H1 (cell line): ENCODE data around the gene XIRP1. TPM values are rescaled to one million over a fixed set of nuclear protein-coding genes. Genes with fewer than 3 reads are reported as not detected.

Experiments used
- CTCF ChIA-PET: fragments of 300-600 bp; sonication (Branson Sonifier 250); formaldehyde crosslinking; loops from one replicate; lab custom pipeline; 2021; ENCODE audit not compliant: partially characterized antibody; lab: Charles Lee
- POLR2A ChIA-PET: fragments of 300-600 bp; sonication (Branson Sonifier 250); formaldehyde crosslinking; loops from one replicate; lab custom pipeline; 2021; ENCODE audit warnings: inconsistent platforms; ENCODE audit not compliant: partially characterized antibody; lab: Charles Lee
- DNase-seq, 2 experiments: peaks; one replicate each; pipeline versions ENCODE4 v3.0.0 to v3.0.0-alpha.2; 2010 to 2022; ENCODE audit warnings: low spot score in 2 of 2, low read depth in 1 of 2, mixed read lengths in 1 of 2
- FAIRE-seq: peaks from 2 replicates; lab custom pipeline; 2011; peaks lifted over from hg19 to GRCh38; lab: Jason Lieb, UNC
- H2AFZ ChIP-seq: 2 replicates; pipeline ENCODE4 v1.8.1; 2012; ENCODE audit warnings: low read length, inconsistent platforms
- H2AK5ac ChIP-seq: 2 replicates; pipeline ENCODE4 v1.6.1; 2013; ENCODE audit warnings: low read depth, low read length
- H2BK120ac ChIP-seq: replicated peaks from 2 replicates; pipeline ENCODE3; 2013; ENCODE audit warnings: low read depth, low read length, inconsistent platforms
- H2BK12ac ChIP-seq: 2 replicates; pipeline ENCODE4 v1.6.1; 2013; ENCODE audit warnings: low read depth, low read length
- H2BK15ac ChIP-seq: 2 replicates; pipeline ENCODE4 v1.6.1; 2013; ENCODE audit warnings: low read length
- H2BK20ac ChIP-seq: 2 replicates; pipeline ENCODE4 v1.6.1; 2013; ENCODE audit warnings: low read length
- H2BK5ac ChIP-seq: 2 replicates; pipeline ENCODE4 v1.6.1; 2013; ENCODE audit warnings: low read depth, low read length
- H3K14ac ChIP-seq: 2 replicates; pipeline ENCODE4 v1.6.1; 2013; ENCODE audit warnings: inconsistent platforms; ENCODE audit not compliant: insufficient read length
- H3K18ac ChIP-seq: 2 replicates; pipeline ENCODE4 v1.6.1; 2013; ENCODE audit warnings: low read length; ENCODE audit errors: extremely low read depth
- H3K23ac ChIP-seq: 2 replicates; pipeline ENCODE4 v1.6.1; 2013; ENCODE audit warnings: inconsistent platforms; ENCODE audit not compliant: insufficient read length
- H3K23me2 ChIP-seq: 2 replicates; pipeline ENCODE4 v1.6.1; 2013; ENCODE audit warnings: low read depth, low read length
- H3K27ac ChIP-seq: 2 replicates; pipeline ENCODE4 v1.6.1; 2011; ENCODE audit warnings: low read depth, low read length, inconsistent platforms
- H3K27me3 ChIP-seq, 4 experiments: replicated peaks in 1 of 4; 1 replicate in 1 of 4; 2 replicates in 3 of 4; pipeline versions ENCODE4 v1.6.1 to v1.8.1; 2011 to 2013; ENCODE audit warnings: low read length in 3 of 4, mild to moderate bottlenecking in 3 of 4, inconsistent platforms in 2 of 4, mixed read lengths in 2 of 4, moderate library complexity in 1 of 4; ENCODE audit not compliant: control insufficient read depth in 3 of 4, insufficient read depth in 3 of 4; ENCODE audit errors: extremely low read depth in 1 of 4
- H3K36me3 ChIP-seq, 4 experiments: 2 replicates each; pipeline versions ENCODE4 v1.6.1 to v1.8.1; 2011 to 2013; ENCODE audit warnings: mild to moderate bottlenecking in 4 of 4, low read length in 3 of 4, moderate library complexity in 2 of 4, control low read depth in 1 of 4, inconsistent platforms in 1 of 4; ENCODE audit not compliant: insufficient read depth in 4 of 4, control insufficient read depth in 2 of 4
- H3K4ac ChIP-seq: replicated peaks from 2 replicates; pipeline ENCODE3; 2013; ENCODE audit warnings: low read length, low read depth, mixed read lengths, inconsistent platforms; ENCODE audit not compliant: insufficient read length
- H3K4me1 ChIP-seq, 4 experiments: replicated peaks in 1 of 4; 1 replicate in 1 of 4; 2 replicates in 3 of 4; pipeline versions ENCODE4 v1.6.1 to v1.8.1; 2011 to 2013; ENCODE audit warnings: low read length in 3 of 4, inconsistent platforms in 2 of 4, mixed read lengths in 1 of 4; ENCODE audit not compliant: insufficient read depth in 4 of 4, control insufficient read depth in 3 of 4
- H3K4me2 ChIP-seq, 2 experiments: 2 replicates each; pipeline versions ENCODE4 v1.6.1 to v1.8.1; 2011 to 2013; ENCODE audit warnings: low read depth in 2 of 2, low read length in 2 of 2, control low read depth in 1 of 2, inconsistent platforms in 1 of 2, mild to moderate bottlenecking in 1 of 2; ENCODE audit not compliant: insufficient read depth in 1 of 2
- H3K4me3 ChIP-seq, 4 experiments: fragments of 200-600, 300-600 bp in 1 of 4; sonication (generic), shearing (Covaris generic), sonication (Bioruptor Twin) in 1 of 4; 2 replicates each; pipeline versions ENCODE4 v1.5.1 to v1.8.1; 2011 to 2016; ENCODE audit warnings: low read length in 4 of 4, low read depth in 3 of 4, control low read depth in 2 of 4, inconsistent platforms in 2 of 4, mild to moderate bottlenecking in 2 of 4, mixed read lengths in 1 of 4, moderate library complexity in 1 of 4; ENCODE audit not compliant: insufficient read depth in 2 of 4; ENCODE audit errors: extremely low read depth in 1 of 4
- H3K56ac ChIP-seq: replicated peaks from 2 replicates; pipeline ENCODE3; 2013; ENCODE audit warnings: low read depth, mild to moderate bottlenecking, mixed read lengths, low read length, inconsistent platforms; ENCODE audit not compliant: insufficient read length
- H3K79me1 ChIP-seq: 2 replicates; pipeline ENCODE4 v1.6.1; 2013; ENCODE audit warnings: low read depth, low read length, control low read depth
- H3K79me2 ChIP-seq, 2 experiments: 2 replicates each; pipeline versions ENCODE4 v1.6.1 to v1.8.1; 2012 to 2013; ENCODE audit warnings: low read length in 2 of 2, mild to moderate bottlenecking in 2 of 2, inconsistent platforms in 1 of 2; ENCODE audit not compliant: insufficient read depth in 2 of 2, control insufficient read depth in 1 of 2
- H3K9ac ChIP-seq, 4 experiments: replicated peaks in 1 of 4; 1 replicate in 1 of 4; 2 replicates in 3 of 4; pipeline versions ENCODE4 v1.6.1 to v1.8.1; 2011 to 2013; ENCODE audit warnings: low read depth in 3 of 4, low read length in 3 of 4, control low read depth in 2 of 4, mild to moderate bottlenecking in 2 of 4, moderate library complexity in 2 of 4, inconsistent platforms in 1 of 4; ENCODE audit errors: extremely low read depth in 1 of 4
- H3K9me3 ChIP-seq, 2 experiments: 2 replicates each; pipeline versions ENCODE4 v1.6.1 to v1.8.1; 2012 to 2013; ENCODE audit warnings: mild to moderate bottlenecking in 2 of 2, moderate library complexity in 2 of 2, control low read depth in 1 of 2, inconsistent platforms in 1 of 2, low read depth in 1 of 2, low read length in 1 of 2, mixed read lengths in 1 of 2; ENCODE audit not compliant: insufficient read depth in 2 of 2
- H4K20me1 ChIP-seq, 2 experiments: replicated peaks in 1 of 2; 2 replicates each; pipeline versions ENCODE3 to v1.8.1; 2011 to 2013; ENCODE audit warnings: inconsistent platforms in 2 of 2, low read length in 2 of 2, mild to moderate bottlenecking in 1 of 2; ENCODE audit not compliant: insufficient read depth in 2 of 2, control insufficient read depth in 1 of 2
- H4K5ac ChIP-seq: 2 replicates; pipeline ENCODE4 v1.6.1; 2013; ENCODE audit warnings: low read length, low read depth, mixed read lengths, inconsistent platforms; ENCODE audit not compliant: insufficient read length
- H4K8ac ChIP-seq: 2 replicates; pipeline ENCODE4 v1.8.0; 2013; ENCODE audit warnings: mild to moderate bottlenecking, moderate library complexity, low read length, inconsistent platforms; ENCODE audit not compliant: insufficient read depth; ENCODE audit errors: extremely low read depth
- H4K91ac ChIP-seq: replicated peaks from 2 replicates; pipeline ENCODE3; 2013; ENCODE audit warnings: low read length, mixed read lengths, inconsistent platforms; ENCODE audit not compliant: insufficient read length
- ATF3 ChIP-seq: IDR thresholded peaks from 2 replicates; pipeline ENCODE4 v1.6.1; 2011; ENCODE audit warnings: low read depth, mild to moderate bottlenecking, low read length; ENCODE audit not compliant: insufficient read depth
- BRCA1 ChIP-seq: IDR thresholded peaks from 2 replicates; pipeline ENCODE4 v1.6.1; 2012; ENCODE audit warnings: low read depth, low read length, improper control_type of control experiment
- CREB1 ChIP-seq: IDR thresholded peaks from 2 replicates; pipeline ENCODE4 v1.6.1; 2012; ENCODE audit warnings: inconsistent platforms
- FOSL1 ChIP-seq: IDR thresholded peaks from 2 replicates; pipeline ENCODE4 v1.6.1; 2011; ENCODE audit warnings: mild to moderate bottlenecking, low read depth, low read length, moderate library complexity; ENCODE audit not compliant: insufficient read depth
- HDAC6 ChIP-seq: IDR thresholded peaks from one replicate; pipeline ENCODE4 v1.7.1; 2012; ENCODE audit warnings: low read depth, mild to moderate bottlenecking, inconsistent platforms, low read length, moderate library complexity
- KDM1A ChIP-seq: fragments of 200-600, 300-600 bp; sonication (generic); IDR thresholded peaks from 2 replicates; pipeline ENCODE4 v1.7.1; 2016; ENCODE audit warnings: mild to moderate bottlenecking, low read length, borderline replicate concordance
- MAFK ChIP-seq: IDR thresholded peaks from 2 replicates; pipeline ENCODE4 v1.6.1; 2012; ENCODE audit warnings: low read depth, mild to moderate bottlenecking, improper control_type of control experiment, low read length
- PHF8 ChIP-seq: fragments of 200-600 bp; sonication (generic); conservative IDR thresholded peaks from 2 replicates; pipeline ENCODE4 v1.7.1; 2012; ENCODE audit warnings: low read depth, mild to moderate bottlenecking, inconsistent platforms, low read length, moderate library complexity
- RBBP5 ChIP-seq: IDR thresholded peaks from 2 replicates; pipeline ENCODE4 v1.7.1; 2012; ENCODE audit warnings: low read depth, mild to moderate bottlenecking, inconsistent platforms, low read length, moderate library complexity, borderline replicate concordance
- SIX5 ChIP-seq: IDR thresholded peaks from 2 replicates; pipeline ENCODE4 v1.6.1; 2011; ENCODE audit warnings: mild to moderate bottlenecking, low read depth, low read length
- SP1 ChIP-seq: IDR thresholded peaks from 2 replicates; pipeline ENCODE4 v1.6.1; 2011; ENCODE audit warnings: low read depth, low read length
- TAF1 ChIP-seq: IDR thresholded peaks from 2 replicates; pipeline ENCODE4 v1.6.1; 2011; ENCODE audit warnings: mild to moderate bottlenecking, low read depth, low read length
- WGBS, 2 experiments: shearing (Covaris generic) in 1 of 2; methylation state at CpG; one replicate each; pipeline versions ENCODE4 v1.1.6 to v1.1.7; 2013 to 2015; ENCODE audit warnings: low lambda C conversion rate in 2 of 2, mixed read lengths in 2 of 2, inconsistent platforms in 1 of 2, low coverage in 1 of 2, missing lambda C conversion rate in 1 of 2; ENCODE audit not compliant: insufficient replicate concordance in 2 of 2, insufficient coverage in 1 of 2, insufficient read length in 1 of 2; ENCODE audit errors: extremely low coverage in 1 of 2, missing lambda C conversion rate in 1 of 2; 5-methylcytosine and 5-hydroxymethylcytosine counted together
- polyA plus RNA-seq, 7 experiments: library from polyadenylated mRNA; depleted of rRNA in 3 of 7; stranded (reverse) in 5 of 7; unstranded in 2 of 7; fragments of >200 nt in 5 of 7; fragments of 200-250 nt in 2 of 7; gene quantifications; 1 replicate in 5 of 7; 2 replicates in 1 of 7; 4 replicates in 1 of 7; pipeline versions ENCODE4 v1.2.1 to v1.2.3, GENCODE V29; 2011 to 2013; ENCODE audit warnings: missing spikeins in 2 of 7, mixed read lengths in 2 of 7
- total RNA-seq: library from RNA; stranded (reverse); fragmentation: NEBNext Ultra II Directional; extraction: Animal tissue kit (Norgen Biotek cat#: 25700); gene quantifications from 2 replicates; pipeline ENCODE4 v1.2.1, GENCODE V29; 2021

XIRP1 gene
- total and polyA plus RNA-seq, 2 of the 8 experiments (the other 6 are each of a cell fraction or from before 2014, with no cell fraction given) = not detected

- H2AK5ac ChIP-seq = no peak overlapping the region
- H3K18ac ChIP-seq = peak overlapping the region; percentile 93; the same call in 1 of the 2 replicates
- H2BK15ac ChIP-seq = no peak overlapping the region; the same call in 1 of the 2 replicates
- peaks cover 11% of the 10 kb centered on the region; the same call in 1 of the 2 replicates for H3K79me1 ChIP-seq
- peak overlapping the region; percentile 97 to 99 for H3K4me2 ChIP-seq
- FAIRE-seq (no peak), DNase-seq (no peak)
- peak overlapping the region; percentile 76; the same call in 1 of the 2 replicates for H2BK5ac ChIP-seq
- no peak overlapping the region for H2BK120ac ChIP-seq
- H3K23ac ChIP-seq = no peak overlapping the region
- peaks cover 14 to 20% of the 10 kb centered on the region in 2 experiments for H3K79me2 ChIP-seq
- peak overlapping the region; percentile 78 for H3K27ac ChIP-seq
- POLR2A ChIA-PET = interaction anchor here (1.0 to 1.6 kb wide), 6 partner anchors 19 to 253 kb away, joined by 3 to 6 read pairs (median 4); partner anchors contain the start of genes GORASP1, RPSA and TTC21A
- peak overlapping the region; percentile 78 for H4K91ac ChIP-seq
- H3K4me1 ChIP-seq = peaks cover 19 to 41% (median 26%) of the 10 kb centered on the region in 4 experiments
- H3K9me3 ChIP-seq = no peaks in the 10 kb centered on the region
- H4K5ac ChIP-seq = peak overlapping the region; percentile 60
- no peak overlapping the region for H2BK12ac ChIP-seq
- peak overlapping the region; percentile 13 for H3K56ac ChIP-seq
- peaks cover 7 to 19% of the 10 kb centered on the region in 2 experiments for H4K20me1 ChIP-seq
- H3K9ac ChIP-seq = peak overlapping the region in 3 of 4 experiments; percentile 40 to 54 (median 51); a peak in 6 of 7 replicates
- no peaks in the 10 kb centered on the region for H3K36me3 ChIP-seq
- no peak overlapping the region for H3K14ac ChIP-seq
- 0% methylated on average over 4 of the region's 9 CpGs; no CpG with 5 or more reads in 1 of the 2 experiments for WGBS, 2 experiments
- peak overlapping the region; percentile 50 to 85 (median 60) for H3K4me3 ChIP-seq
- no peak overlapping the region for H2BK20ac ChIP-seq
- no peak overlapping the region for H2AFZ ChIP-seq
- CTCF ChIA-PET = interaction anchor here (1.0 kb wide), 1 partner anchor 19 kb away, joined by 3 read pairs; no protein-coding TSS in a partner anchor
- H4K8ac ChIP-seq = 0 out of 2 replicates have a peak overlapping the region, but pooled peaks have one; percentile 60
- H3K27me3 ChIP-seq = no peaks in the 10 kb centered on the region
- H3K4ac ChIP-seq = no peak overlapping the region
- TF ChIP-seq PHF8 = no peak; the same call in 1 of the 2 replicates
- no peak for TF ChIP-seq BRCA1
- TF ChIP-seq HDAC6 = no peak
- TF ChIP-seq CREB1 = no peak
- TF ChIP-seq SP1 = no peak
- TF ChIP-seq MAFK = no peak
- TF ChIP-seq KDM1A = no peak
- no peak for TF ChIP-seq SIX5
- TF ChIP-seq FOSL1 = no peak
- no peak for TF ChIP-seq ATF3
- TF ChIP-seq TAF1 = no peak
- TF ChIP-seq RBBP5 = no peak
- peaks cover 21% of the 10 kb centered on the region for H3K23me2 ChIP-seq
These were observed 38.5 kb downstream of the XIRP1 start for GRCh38 chr3:39153977-39154279.
